HepG2 (cell line): Measurements from ENCODE around the gene AGT. TPM values are rescaled to one million over a fixed set of nuclear protein-coding genes. Genes with fewer than 3 reads are reported as not detected.
A peak's percentile ranks its signal among the peaks of the same experiment; 100 is the strongest.

Experiments
- GLI4 ChIP-seq: sonication (generic); formaldehyde crosslinking; IDR thresholded peaks from 2 replicates; pipeline ENCODE4 v1.5.1; 2020; ENCODE audit warnings: missing genetic modification reagents, mild to moderate bottlenecking, moderate library complexity, borderline replicate concordance
- NCOR1 ChIP-seq: fragments of 200-600 bp; sonication (generic); IDR thresholded peaks from 2 replicates; pipeline ENCODE4 v1.7.0; 2017; ENCODE audit warnings: antibody characterized with exemption, low read length, borderline replicate concordance
- NFIC ChIP-seq: IDR thresholded peaks from 2 replicates; pipeline ENCODE4 v1.6.1; 2012; ENCODE audit warnings: mild to moderate bottlenecking, low read length, inconsistent platforms
- NR2F2 ChIP-seq: IDR thresholded peaks from 2 replicates; pipeline ENCODE4 v1.6.1; 2012; ENCODE audit warnings: low read depth, inconsistent platforms, borderline replicate concordance
- PITX1 ChIP-seq: sonication (generic); formaldehyde crosslinking; IDR thresholded peaks from 2 replicates; pipeline ENCODE4 v1.5.1; 2020; ENCODE audit warnings: mild to moderate bottlenecking, missing genetic modification reagents
- SALL1 ChIP-seq: sonication (generic); formaldehyde crosslinking; IDR thresholded peaks from 2 replicates; pipeline ENCODE4 v1.8.0; 2022; ENCODE audit warnings: mild to moderate bottlenecking, missing genetic modification reagents
- ZNF205 ChIP-seq: IDR thresholded peaks from 2 replicates; pipeline ENCODE4 v1.6.1; 2018; ENCODE audit warnings: missing biosample characterization, missing genetic modification reagents
- ZNF282 ChIP-seq: fragments of 450-650 bp; IDR thresholded peaks from 2 replicates; pipeline ENCODE4 v1.6.1; 2018; ENCODE audit not compliant: partially characterized antibody
- ZNF460 ChIP-seq: sonication (generic); formaldehyde crosslinking; IDR thresholded peaks from 2 replicates; pipeline ENCODE4 v1.5.1; 2020; ENCODE audit warnings: missing genetic modification reagents, mild to moderate bottlenecking, borderline replicate concordance
- polyA plus RNA-seq, 8 experiments: library from polyadenylated mRNA; depleted of rRNA in 3 of 8; stranded (reverse) in 7 of 8; unstranded in 1 of 8; fragments of >200 nt; fragmentation: Illumina TruSeq in 4 of 8; extraction: Trizol in 4 of 8; gene quantifications; 2 replicates each; pipeline versions ENCODE4 v1.2.1 to v1.2.3, GENCODE V29; 2011 to 2016; ENCODE audit warnings: low read depth in 4 of 8, missing spikeins in 1 of 8, mixed read lengths in 1 of 8; ENCODE audit not compliant: insufficient read depth in 1 of 8
- total RNA-seq, 5 experiments: library from RNA; depleted of rRNA; stranded (reverse); fragments of >200 nt; fragmentation: Illumina TruSeq; extraction: Trizol; gene quantifications; 2 replicates each; pipeline ENCODE4 v1.2.3, GENCODE V29; 2016; ENCODE audit warnings: low read depth in 1 of 5
- TF ChIP-seq, protein P1 (sequence below): sonication (generic); formaldehyde crosslinking; IDR thresholded peaks from 2 replicates; pipeline ENCODE4 v1.4.0; 2020; ENCODE audit warnings: mild to moderate bottlenecking, missing genetic modification reagents
- TF ChIP-seq, protein P2 (sequence below): fragments of 450-650 bp; IDR thresholded peaks from 2 replicates; pipeline ENCODE4 v1.6.1; 2017; ENCODE audit warnings: mild to moderate bottlenecking
- TF ChIP-seq, protein P3 (sequence below): sonication (generic); formaldehyde crosslinking; IDR thresholded peaks from 2 replicates; pipeline ENCODE4 v1.4.0; 2020; ENCODE audit warnings: mild to moderate bottlenecking, missing genetic modification reagents, borderline replicate concordance
- TF ChIP-seq, protein P4 (sequence below): sonication (generic); formaldehyde crosslinking; IDR thresholded peaks from 2 replicates; pipeline ENCODE4 v1.4.0; 2020; ENCODE audit warnings: missing genetic modification reagents, borderline replicate concordance

Gene AGT
- total and polyA plus RNA-seq, 2 of the 13 experiments (the other 11 are each of a cell fraction or from before 2014, with no cell fraction given) = 892 to 2,071 TPM

DNA sequence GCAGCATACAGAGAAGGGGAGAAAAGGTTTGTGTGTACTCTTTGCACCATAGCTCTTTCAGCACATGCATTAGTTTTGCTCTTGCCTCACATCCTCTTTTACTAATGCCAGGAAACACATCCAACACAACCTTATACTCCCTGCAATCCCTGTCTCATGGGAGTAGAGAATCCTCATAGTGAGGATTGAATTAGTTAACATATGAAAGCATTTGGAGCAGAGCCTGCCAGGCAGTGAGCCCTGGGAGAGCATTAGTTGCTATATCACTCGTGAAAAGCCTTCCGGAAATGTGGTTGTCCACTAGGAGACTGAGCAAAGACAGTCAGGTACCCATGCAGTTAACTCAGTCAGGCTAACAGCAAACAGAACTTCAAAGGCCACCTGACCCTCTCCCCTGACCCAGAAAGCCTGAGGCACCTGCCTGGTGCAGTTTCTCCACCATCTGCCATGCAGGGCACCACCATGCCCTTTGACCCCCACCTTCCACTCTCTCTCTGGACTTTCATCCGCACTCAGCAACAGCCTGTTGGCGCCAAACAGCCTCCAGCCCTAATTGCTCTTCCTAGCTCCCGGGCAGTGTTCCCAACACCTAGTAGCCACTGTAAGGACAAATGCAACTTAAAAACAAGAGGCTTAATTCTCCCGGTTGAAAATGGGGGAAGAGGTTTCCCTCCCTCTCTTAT lies 14.9 kb upstream of the AGT start (continued):
- TF ChIP-seq SALL1 (CRISPR knock-in tag) = peak; percentile 99
- no peak for TF ChIP-seq GLI4 (CRISPR knock-in tag)
- TF ChIP-seq, protein P1, sequence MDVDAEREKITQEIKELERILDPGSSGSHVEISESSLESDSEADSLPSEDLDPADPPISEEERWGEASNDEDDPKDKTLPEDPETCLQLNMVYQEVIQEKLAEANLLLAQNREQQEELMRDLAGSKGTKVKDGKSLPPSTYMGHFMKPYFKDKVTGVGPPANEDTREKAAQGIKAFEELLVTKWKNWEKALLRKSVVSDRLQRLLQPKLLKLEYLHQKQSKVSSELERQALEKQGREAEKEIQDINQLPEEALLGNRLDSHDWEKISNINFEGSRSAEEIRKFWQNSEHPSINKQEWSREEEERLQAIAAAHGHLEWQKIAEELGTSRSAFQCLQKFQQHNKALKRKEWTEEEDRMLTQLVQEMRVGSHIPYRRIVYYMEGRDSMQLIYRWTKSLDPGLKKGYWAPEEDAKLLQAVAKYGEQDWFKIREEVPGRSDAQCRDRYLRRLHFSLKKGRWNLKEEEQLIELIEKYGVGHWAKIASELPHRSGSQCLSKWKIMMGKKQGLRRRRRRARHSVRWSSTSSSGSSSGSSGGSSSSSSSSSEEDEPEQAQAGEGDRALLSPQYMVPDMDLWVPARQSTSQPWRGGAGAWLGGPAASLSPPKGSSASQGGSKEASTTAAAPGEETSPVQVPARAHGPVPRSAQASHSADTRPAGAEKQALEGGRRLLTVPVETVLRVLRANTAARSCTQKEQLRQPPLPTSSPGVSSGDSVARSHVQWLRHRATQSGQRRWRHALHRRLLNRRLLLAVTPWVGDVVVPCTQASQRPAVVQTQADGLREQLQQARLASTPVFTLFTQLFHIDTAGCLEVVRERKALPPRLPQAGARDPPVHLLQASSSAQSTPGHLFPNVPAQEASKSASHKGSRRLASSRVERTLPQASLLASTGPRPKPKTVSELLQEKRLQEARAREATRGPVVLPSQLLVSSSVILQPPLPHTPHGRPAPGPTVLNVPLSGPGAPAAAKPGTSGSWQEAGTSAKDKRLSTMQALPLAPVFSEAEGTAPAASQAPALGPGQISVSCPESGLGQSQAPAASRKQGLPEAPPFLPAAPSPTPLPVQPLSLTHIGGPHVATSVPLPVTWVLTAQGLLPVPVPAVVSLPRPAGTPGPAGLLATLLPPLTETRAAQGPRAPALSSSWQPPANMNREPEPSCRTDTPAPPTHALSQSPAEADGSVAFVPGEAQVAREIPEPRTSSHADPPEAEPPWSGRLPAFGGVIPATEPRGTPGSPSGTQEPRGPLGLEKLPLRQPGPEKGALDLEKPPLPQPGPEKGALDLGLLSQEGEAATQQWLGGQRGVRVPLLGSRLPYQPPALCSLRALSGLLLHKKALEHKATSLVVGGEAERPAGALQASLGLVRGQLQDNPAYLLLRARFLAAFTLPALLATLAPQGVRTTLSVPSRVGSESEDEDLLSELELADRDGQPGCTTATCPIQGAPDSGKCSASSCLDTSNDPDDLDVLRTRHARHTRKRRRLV (CRISPR knock-in tag) = 0 out of 2 replicates have a peak, but pooled peaks have one; percentile 28
- peak; percentile 99 for TF ChIP-seq NCOR1
- TF ChIP-seq, protein P2, sequence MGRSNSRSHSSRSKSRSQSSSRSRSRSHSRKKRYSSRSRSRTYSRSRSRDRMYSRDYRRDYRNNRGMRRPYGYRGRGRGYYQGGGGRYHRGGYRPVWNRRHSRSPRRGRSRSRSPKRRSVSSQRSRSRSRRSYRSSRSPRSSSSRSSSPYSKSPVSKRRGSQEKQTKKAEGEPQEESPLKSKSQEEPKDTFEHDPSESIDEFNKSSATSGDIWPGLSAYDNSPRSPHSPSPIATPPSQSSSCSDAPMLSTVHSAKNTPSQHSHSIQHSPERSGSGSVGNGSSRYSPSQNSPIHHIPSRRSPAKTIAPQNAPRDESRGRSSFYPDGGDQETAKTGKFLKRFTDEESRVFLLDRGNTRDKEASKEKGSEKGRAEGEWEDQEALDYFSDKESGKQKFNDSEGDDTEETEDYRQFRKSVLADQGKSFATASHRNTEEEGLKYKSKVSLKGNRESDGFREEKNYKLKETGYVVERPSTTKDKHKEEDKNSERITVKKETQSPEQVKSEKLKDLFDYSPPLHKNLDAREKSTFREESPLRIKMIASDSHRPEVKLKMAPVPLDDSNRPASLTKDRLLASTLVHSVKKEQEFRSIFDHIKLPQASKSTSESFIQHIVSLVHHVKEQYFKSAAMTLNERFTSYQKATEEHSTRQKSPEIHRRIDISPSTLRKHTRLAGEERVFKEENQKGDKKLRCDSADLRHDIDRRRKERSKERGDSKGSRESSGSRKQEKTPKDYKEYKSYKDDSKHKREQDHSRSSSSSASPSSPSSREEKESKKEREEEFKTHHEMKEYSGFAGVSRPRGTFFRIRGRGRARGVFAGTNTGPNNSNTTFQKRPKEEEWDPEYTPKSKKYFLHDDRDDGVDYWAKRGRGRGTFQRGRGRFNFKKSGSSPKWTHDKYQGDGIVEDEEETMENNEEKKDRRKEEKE = no peak
- peak; percentile 86 for TF ChIP-seq NFIC
- no peak for TF ChIP-seq ZNF282
- no peak for TF ChIP-seq ZNF460 (CRISPR knock-in tag)
- TF ChIP-seq ZNF205 = no peak; the same call in none of the 2 replicates
- TF ChIP-seq NR2F2 = peak; percentile 99
- TF ChIP-seq, protein P3, sequence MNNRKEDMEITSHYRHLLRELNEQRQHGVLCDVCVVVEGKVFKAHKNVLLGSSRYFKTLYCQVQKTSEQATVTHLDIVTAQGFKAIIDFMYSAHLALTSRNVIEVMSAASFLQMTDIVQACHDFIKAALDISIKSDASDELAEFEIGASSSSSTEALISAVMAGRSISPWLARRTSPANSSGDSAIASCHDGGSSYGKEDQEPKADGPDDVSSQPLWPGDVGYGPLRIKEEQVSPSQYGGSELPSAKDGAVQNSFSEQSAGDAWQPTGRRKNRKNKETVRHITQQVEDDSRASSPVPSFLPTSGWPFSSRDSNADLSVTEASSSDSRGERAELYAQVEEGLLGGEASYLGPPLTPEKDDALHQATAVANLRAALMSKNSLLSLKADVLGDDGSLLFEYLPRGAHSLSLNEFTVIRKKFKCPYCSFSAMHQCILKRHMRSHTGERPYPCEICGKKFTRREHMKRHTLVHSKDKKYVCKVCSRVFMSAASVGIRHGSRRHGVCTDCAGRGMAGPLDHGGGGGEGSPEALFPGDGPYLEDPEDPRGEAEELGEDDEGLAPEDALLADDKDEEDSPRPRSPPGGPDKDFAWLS (CRISPR knock-in tag) = no peak
- TF ChIP-seq, protein P4, sequence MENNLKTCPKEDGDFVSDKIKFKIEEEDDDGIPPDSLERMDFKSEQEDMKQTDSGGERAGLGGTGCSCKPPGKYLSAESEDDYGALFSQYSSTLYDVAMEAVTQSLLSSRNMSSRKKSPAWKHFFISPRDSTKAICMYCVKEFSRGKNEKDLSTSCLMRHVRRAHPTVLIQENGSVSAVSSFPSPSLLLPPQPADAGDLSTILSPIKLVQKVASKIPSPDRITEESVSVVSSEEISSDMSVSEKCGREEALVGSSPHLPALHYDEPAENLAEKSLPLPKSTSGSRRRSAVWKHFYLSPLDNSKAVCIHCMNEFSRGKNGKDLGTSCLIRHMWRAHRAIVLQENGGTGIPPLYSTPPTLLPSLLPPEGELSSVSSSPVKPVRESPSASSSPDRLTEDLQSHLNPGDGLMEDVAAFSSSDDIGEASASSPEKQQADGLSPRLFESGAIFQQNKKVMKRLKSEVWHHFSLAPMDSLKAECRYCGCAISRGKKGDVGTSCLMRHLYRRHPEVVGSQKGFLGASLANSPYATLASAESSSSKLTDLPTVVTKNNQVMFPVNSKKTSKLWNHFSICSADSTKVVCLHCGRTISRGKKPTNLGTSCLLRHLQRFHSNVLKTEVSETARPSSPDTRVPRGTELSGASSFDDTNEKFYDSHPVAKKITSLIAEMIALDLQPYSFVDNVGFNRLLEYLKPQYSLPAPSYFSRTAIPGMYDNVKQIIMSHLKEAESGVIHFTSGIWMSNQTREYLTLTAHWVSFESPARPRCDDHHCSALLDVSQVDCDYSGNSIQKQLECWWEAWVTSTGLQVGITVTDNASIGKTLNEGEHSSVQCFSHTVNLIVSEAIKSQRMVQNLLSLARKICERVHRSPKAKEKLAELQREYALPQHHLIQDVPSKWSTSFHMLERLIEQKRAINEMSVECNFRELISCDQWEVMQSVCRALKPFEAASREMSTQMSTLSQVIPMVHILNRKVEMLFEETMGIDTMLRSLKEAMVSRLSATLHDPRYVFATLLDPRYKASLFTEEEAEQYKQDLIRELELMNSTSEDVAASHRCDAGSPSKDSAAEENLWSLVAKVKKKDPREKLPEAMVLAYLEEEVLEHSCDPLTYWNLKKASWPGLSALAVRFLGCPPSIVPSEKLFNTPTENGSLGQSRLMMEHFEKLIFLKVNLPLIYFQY (CRISPR knock-in tag) = peak; percentile 91
- TF ChIP-seq PITX1 = peak; percentile 94
